A673 (cell line): ENCODE measurements around the gene KLRG1.

ENCODE experiments used
- EZH2 ChIP-seq: fragments of 200-600 bp; sonication (generic); IDR thresholded peaks from 2 replicates; pipeline ENCODE4 v1.6.1; 2017; ENCODE audit warnings: borderline replicate concordance, low read depth, mild to moderate bottlenecking, mixed read lengths, antibody characterized with exemption, low read length; ENCODE audit not compliant: poor library complexity, severe bottlenecking
- TF ChIP-seq, protein P1 (sequence below): fragments of 300-800, 200-600 bp; sonication (generic); conservative IDR thresholded peaks from 2 replicates; pipeline ENCODE4 v1.5.1; 2017; ENCODE audit warnings: low read depth, mild to moderate bottlenecking, antibody characterized with exemption, low read length, moderate library complexity, mixed read lengths

DNA sequence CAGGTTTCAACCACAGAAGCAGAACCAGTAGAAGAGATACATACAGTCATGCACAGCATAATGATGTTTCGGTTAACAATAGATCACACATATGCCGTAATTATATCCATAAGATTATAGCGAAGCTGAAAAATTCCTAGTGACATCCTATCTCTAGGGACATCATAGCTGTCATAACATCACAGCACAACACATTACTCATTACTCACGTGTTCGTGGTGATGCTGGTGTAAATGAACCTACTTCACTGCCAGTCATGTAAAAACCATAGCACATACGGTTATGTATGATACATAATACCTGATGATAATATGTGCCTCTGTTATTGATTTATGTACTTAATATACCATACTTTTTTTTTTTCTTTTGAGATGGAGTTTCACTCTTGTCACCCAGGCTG, 44.7 kb downstream of the KLRG1 start:
- no peak for TF ChIP-seq EZH2
- TF ChIP-seq, protein P1, sequence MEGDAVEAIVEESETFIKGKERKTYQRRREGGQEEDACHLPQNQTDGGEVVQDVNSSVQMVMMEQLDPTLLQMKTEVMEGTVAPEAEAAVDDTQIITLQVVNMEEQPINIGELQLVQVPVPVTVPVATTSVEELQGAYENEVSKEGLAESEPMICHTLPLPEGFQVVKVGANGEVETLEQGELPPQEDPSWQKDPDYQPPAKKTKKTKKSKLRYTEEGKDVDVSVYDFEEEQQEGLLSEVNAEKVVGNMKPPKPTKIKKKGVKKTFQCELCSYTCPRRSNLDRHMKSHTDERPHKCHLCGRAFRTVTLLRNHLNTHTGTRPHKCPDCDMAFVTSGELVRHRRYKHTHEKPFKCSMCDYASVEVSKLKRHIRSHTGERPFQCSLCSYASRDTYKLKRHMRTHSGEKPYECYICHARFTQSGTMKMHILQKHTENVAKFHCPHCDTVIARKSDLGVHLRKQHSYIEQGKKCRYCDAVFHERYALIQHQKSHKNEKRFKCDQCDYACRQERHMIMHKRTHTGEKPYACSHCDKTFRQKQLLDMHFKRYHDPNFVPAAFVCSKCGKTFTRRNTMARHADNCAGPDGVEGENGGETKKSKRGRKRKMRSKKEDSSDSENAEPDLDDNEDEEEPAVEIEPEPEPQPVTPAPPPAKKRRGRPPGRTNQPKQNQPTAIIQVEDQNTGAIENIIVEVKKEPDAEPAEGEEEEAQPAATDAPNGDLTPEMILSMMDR = no peak
